ENCODE results near the gene GPR55.

GRCh38 chr2:230873661-230874401 lies 51.2 kb downstream of the GPR55 start:
- TF ChIP-seq CTCF (conservative IDR thresholded peaks at IDR 0.05; ENCODE audit: low read depth, low read length), result no peak
- no peak for TF ChIP-seq RAD21 (IDR thresholded peaks at IDR 0.05; ENCODE audit: low read length)
- no peak for TF ChIP-seq MXI1 (IDR thresholded peaks at IDR 0.05; ENCODE audit: borderline replicate concordance, low read depth, low read length)

Measured in IMR-90 (cell line).